Epithelial cell of proximal tubule (primary cell): ENCODE data around the gene FOXE1. TPM values are rescaled to one million over a fixed set of nuclear protein-coding genes. Genes with fewer than 3 reads are reported as not detected.

Experiments
- DNase-seq: peaks from one replicate; pipeline ENCODE4 v3.0.0-alpha.2; 2011; ENCODE audit warnings: low read depth
- H3K4me3 ChIP-seq: 2 replicates; pipeline ENCODE4 v1.5.1; 2011; ENCODE audit warnings: low read depth, mild to moderate bottlenecking, low read length
- total RNA-seq: library from RNA; depleted of rRNA; stranded (reverse); fragments of >200 nt; gene quantifications from 2 replicates; pipeline ENCODE4 v1.2.3, GENCODE V29; 2015
- TF ChIP-seq, protein P1 (sequence below): conservative IDR thresholded peaks from 2 replicates; pipeline ENCODE4 v1.5.1; 2012; ENCODE audit warnings: low read depth, mild to moderate bottlenecking, low read length

Gene FOXE1
- total RNA-seq, 1 donor from 2014 or later: 0.35 TPM

DNA sequence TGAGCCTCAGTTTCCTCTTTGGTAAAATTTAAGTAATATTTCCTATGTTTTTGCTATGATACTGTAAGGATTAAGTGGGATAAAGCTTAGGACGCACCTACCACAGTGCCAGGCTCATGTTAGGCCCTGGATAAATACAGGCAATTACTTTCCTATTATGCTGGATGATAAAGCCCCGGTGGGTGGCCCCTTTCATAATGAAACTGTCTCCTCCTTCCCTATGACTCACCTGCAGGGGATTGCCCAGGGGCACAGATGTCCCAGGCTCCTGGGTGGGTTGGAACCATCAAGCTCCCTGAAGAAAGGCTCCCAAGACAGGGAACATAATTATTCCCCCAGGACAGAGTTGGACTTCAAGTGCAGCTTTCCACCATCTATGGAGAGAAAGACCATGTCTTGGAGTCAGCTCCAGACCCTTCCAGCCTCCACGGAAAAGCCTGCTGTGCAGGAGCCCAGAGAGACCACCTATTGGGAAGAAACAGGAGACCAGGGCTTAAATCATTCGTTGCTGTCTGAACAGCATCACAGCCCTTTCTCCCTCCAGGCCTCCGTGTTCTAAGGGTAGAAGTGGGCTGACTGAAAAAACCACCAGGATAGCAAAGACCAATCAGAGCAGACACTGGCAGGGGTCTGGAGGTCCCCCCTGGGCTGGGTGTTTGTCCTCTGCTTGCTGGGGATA lies 43.2 kb upstream of the FOXE1 start:
- no peak overlapping the region for H3K4me3 ChIP-seq
- DNase-seq: no peak

DNA sequence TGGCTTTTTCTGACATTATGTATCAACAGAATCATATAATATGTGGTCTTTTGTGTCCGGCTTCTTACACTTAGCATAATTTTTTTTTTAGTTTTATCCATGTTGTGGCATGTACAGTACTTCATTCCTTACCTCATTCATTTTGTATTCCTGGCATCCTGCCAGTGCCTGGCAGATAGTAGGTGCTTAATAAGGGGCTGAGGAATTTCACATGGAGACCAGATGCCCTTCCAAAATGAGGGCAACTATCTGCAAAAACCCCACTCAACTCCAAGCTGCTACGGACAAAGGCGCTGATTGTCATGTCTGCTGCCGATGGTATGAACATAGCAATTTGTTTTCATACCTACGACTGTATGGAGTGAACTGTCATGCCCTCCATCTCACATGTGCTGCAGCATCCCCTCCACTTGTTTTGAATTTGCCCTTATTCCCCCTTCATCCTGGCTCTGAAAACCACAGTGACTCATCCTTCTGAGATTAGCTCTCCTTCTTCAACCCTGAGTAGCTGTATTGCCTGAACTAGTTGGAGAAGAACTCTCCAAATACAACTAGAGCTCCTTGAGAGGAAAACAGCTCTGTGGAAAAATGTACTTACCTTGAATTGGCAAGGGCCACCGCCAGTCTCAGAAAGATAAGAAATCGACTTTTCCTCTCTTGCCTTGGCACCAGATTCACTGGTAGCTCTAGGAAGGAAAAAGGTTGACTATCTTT lies 41.3 kb upstream of the FOXE1 start:
- TF ChIP-seq, protein P1, sequence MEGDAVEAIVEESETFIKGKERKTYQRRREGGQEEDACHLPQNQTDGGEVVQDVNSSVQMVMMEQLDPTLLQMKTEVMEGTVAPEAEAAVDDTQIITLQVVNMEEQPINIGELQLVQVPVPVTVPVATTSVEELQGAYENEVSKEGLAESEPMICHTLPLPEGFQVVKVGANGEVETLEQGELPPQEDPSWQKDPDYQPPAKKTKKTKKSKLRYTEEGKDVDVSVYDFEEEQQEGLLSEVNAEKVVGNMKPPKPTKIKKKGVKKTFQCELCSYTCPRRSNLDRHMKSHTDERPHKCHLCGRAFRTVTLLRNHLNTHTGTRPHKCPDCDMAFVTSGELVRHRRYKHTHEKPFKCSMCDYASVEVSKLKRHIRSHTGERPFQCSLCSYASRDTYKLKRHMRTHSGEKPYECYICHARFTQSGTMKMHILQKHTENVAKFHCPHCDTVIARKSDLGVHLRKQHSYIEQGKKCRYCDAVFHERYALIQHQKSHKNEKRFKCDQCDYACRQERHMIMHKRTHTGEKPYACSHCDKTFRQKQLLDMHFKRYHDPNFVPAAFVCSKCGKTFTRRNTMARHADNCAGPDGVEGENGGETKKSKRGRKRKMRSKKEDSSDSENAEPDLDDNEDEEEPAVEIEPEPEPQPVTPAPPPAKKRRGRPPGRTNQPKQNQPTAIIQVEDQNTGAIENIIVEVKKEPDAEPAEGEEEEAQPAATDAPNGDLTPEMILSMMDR: no peak
- no peak overlapping the region for H3K4me3 ChIP-seq
- DNase-seq: no peak

More for the DNA sequence above, 43.2 kb upstream of the FOXE1 start:
- TF ChIP-seq, protein P1: no peak

DNA sequence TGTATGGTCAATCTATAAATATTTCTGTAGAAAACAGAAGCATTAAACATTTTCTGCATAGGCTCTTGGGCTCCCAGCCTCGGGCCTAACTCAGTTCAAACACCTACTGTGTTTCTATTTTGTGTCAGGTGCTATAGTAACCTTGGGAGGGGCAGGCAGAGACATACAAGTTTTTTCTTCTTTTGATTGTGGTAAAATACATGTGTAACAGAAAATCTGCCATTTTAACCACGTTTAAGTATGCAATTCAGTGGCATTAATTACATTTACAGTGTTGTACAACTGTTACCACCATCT lies 40.8 kb upstream of the FOXE1 start:
- no peak overlapping the region for H3K4me3 ChIP-seq
- TF ChIP-seq, protein P1: no peak
- no peak for DNase-seq

DNA sequence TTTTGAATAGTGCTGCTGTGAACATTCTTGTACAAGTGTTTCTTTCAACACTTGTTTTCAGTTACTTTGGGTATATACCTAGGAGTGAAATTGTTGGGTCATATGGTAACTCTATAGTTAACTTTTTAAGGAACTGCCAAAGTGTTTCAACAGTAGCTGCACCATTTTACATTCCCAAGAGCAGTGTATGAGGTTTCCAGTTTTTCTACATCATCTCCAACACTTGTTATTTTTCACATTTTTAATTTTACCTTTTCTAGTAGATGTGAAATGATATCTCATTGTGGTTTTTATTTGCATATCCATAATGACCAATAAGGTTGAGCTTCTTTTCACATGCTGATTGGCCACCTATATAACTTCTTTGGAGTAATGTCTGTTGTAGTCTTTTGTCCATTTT lies 40.0 kb upstream of the FOXE1 start:
- no peak for DNase-seq
- TF ChIP-seq, protein P1: no peak
- H3K4me3 ChIP-seq: no peak overlapping the region

DNA sequence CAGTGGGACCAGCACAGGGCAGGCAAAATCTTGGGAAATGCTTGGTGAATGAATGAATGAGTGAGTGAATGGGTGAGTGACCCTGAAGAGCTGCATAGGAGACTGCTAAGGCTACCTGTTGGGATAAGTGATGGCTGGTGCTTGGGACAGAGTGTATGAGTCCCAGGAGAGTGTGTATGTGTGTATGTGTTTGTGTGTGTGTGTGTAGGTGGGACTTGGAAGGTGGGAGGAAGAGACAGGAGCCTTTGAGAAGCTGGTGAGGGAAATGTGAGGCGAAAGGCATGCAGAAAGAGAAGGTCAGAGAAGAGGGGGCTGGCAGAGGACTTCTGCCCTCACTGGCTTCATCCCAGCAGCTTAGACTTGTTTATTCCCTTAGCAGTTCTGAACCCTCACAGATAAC lies 33.3 kb upstream of the FOXE1 start:
- DNase-seq: no peak
- TF ChIP-seq, protein P1: no peak
- no peak overlapping the region for H3K4me3 ChIP-seq

DNA sequence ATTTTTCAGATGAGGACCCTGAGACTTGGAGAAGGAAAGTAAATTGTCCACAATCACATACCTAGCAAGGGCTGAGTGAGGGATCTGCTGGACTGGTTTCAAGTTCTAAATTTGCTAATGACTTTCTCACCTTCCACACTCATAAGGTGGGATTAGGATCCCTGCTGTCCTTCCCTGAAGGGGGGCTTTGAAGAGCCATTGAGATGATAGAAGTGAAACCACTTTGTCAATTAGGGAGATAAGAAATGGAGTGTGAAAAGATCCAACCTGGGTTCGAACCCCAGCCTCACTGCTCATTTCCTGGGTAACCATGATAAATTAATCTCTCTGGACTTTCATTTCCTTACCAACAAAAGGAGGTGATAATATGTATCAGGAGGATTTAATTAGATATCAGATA lies 32.7 kb upstream of the FOXE1 start:
- H3K4me3 ChIP-seq: no peak overlapping the region
- TF ChIP-seq, protein P1: no peak
- no peak for DNase-seq
